A673 (cell line): Measurements from ENCODE around the gene LAMTOR3. TPM values are rescaled to one million over a fixed set of nuclear protein-coding genes. Genes with fewer than 3 reads are reported as not detected.

ENCODE experiments used
- BruUV-seq: library from RNA; stranded (reverse); fragments of 400-500 nt; replicated peaks from 2 replicates; lab custom pipeline; 2021; lab: Mats Ljungman, UMichigan
- CTCF ChIA-PET: fragments of 300-600 bp; sonication (Branson Sonifier 250); formaldehyde crosslinking; loops from one replicate; lab custom pipeline; 2022; ENCODE audit warnings: antibody characterized with exemption; lab: Charles Lee
- POLR2A ChIA-PET: fragments of 300-600 bp; sonication (Branson Sonifier 250); formaldehyde crosslinking; loops from one replicate; lab custom pipeline; 2022; ENCODE audit warnings: antibody characterized with exemption; ENCODE audit not compliant: low non-redundant PET; lab: Charles Lee
- DNase-seq: peaks from one replicate; pipeline ENCODE4 v3.0.0-alpha.2; 2015; ENCODE audit warnings: low spot score
- H3K27ac ChIP-seq: fragments of 200-600 bp; sonication (generic); 2 replicates; pipeline ENCODE4 v1.5.1; 2016; ENCODE audit warnings: mixed run types, low read depth, mild to moderate bottlenecking, mixed read lengths, antibody characterized with exemption, low read length; ENCODE audit not compliant: poor library complexity, severe bottlenecking
- H3K27me3 ChIP-seq: fragments of 200-600 bp; sonication (generic); replicated peaks from 2 replicates; pipeline ENCODE4 v1.6.1; 2017; ENCODE audit warnings: mixed run types, low read depth, mild to moderate bottlenecking, mixed read lengths, antibody characterized with exemption, low read length; ENCODE audit not compliant: insufficient read depth, poor library complexity
- H3K36me3 ChIP-seq: fragments of 200-600 bp; sonication (generic); 2 replicates; pipeline ENCODE4 v1.6.1; 2016; ENCODE audit warnings: mixed run types, mild to moderate bottlenecking, mixed read lengths, antibody characterized with exemption, low read length; ENCODE audit not compliant: insufficient read depth, poor library complexity, severe bottlenecking
- H3K4me1 ChIP-seq: fragments of 200-600 bp; sonication (generic); 2 replicates; pipeline ENCODE4 v1.6.1; 2017; ENCODE audit warnings: mixed run types, mild to moderate bottlenecking, mixed read lengths, antibody characterized with exemption, low read length; ENCODE audit not compliant: insufficient read depth, poor library complexity, severe bottlenecking
- H3K4me3 ChIP-seq: fragments of 200-600 bp; sonication (generic); 2 replicates; pipeline ENCODE4 v1.5.1; 2016; ENCODE audit warnings: low read depth, mixed run types, mild to moderate bottlenecking, mixed read lengths, low read length; ENCODE audit not compliant: poor library complexity, severe bottlenecking
- H3K9me3 ChIP-seq: fragments of 200-600 bp; sonication (generic); 2 replicates; pipeline ENCODE4 v1.6.1; 2016; ENCODE audit warnings: mixed run types, low read depth, mild to moderate bottlenecking, mixed read lengths, antibody characterized with exemption, low read length; ENCODE audit not compliant: poor library complexity, severe bottlenecking
- CTCF ChIP-seq: fragments of 300-800, 200-600 bp; sonication (generic); conservative IDR thresholded peaks from 2 replicates; pipeline ENCODE4 v1.5.1; 2017; ENCODE audit warnings: low read depth, mild to moderate bottlenecking, antibody characterized with exemption, low read length, moderate library complexity, mixed read lengths
- EZH2 ChIP-seq: fragments of 200-600 bp; sonication (generic); IDR thresholded peaks from 2 replicates; pipeline ENCODE4 v1.6.1; 2017; ENCODE audit warnings: borderline replicate concordance, low read depth, mild to moderate bottlenecking, mixed read lengths, antibody characterized with exemption, low read length; ENCODE audit not compliant: poor library complexity, severe bottlenecking
- intact Hi-C: fragments of 100-400 bp; cut with micrococcal nuclease; formaldehyde crosslinking; loops from one replicate; pipeline ENCODE4 v1.10.0; 2022; ENCODE audit not compliant: unreplicated experiment
- total RNA-seq: library from RNA; stranded (reverse); gene quantifications from 2 replicates; pipeline ENCODE4 v1.2.3, GENCODE V29; 2021

The LAMTOR3 gene
- total RNA-seq, 1 experiment from 2014 or later, result 31.6 TPM

GRCh38 chr4:99846891-99847290 lies 47.3 kb downstream of the LAMTOR3 start:
- CTCF ChIA-PET, result no interaction called here
- POLR2A ChIA-PET, result no interaction called here
- no peak for TF ChIP-seq EZH2
- TF ChIP-seq CTCF, result no peak
- DNase-seq, result no peak
- Histone ChIP-seq H3K9me3 (no peaks in the 10 kb centered on the region), H3K4me1 (no peaks in the 10 kb centered on the region), H3K36me3 (no peaks in the 10 kb centered on the region), H3K27ac (no peak overlapping the region), H3K4me3 (no peak overlapping the region), H3K27me3 (no peaks in the 10 kb centered on the region)
- intact Hi-C loops, result no loop called here
- BruUV-seq, result no TSS peak

GRCh38 chr4:99845708-99846469 lies 48.3 kb downstream of the LAMTOR3 start:
- BruUV-seq, result no TSS peak
- Histone ChIP-seq H3K4me1 (no peaks in the 10 kb centered on the region), H3K9me3 (no peaks in the 10 kb centered on the region), H3K4me3 (no peak overlapping the region), H3K27ac (no peak overlapping the region), H3K36me3 (no peaks in the 10 kb centered on the region), H3K27me3 (no peaks in the 10 kb centered on the region)
- DNase-seq, result no peak
- ChIA-PET POLR2A (no interaction called here), CTCF (no interaction called here)
- intact Hi-C loops, result no loop called here
- TF ChIP-seq EZH2 (no peak), CTCF (no peak)

GRCh38 chr4:99845179-99845578 lies 49.0 kb downstream of the LAMTOR3 start:
- ChIA-PET POLR2A (no interaction called here), CTCF (no interaction called here)
- Histone ChIP-seq H3K4me3 (no peak overlapping the region), H3K4me1 (no peaks in the 10 kb centered on the region), H3K9me3 (no peaks in the 10 kb centered on the region), H3K27me3 (no peaks in the 10 kb centered on the region), H3K27ac (no peak overlapping the region), H3K36me3 (no peaks in the 10 kb centered on the region)
- DNase-seq, result no peak
- intact Hi-C loops, result no loop called here
- no TSS peak for BruUV-seq
- no peak for TF ChIP-seq EZH2
- TF ChIP-seq CTCF, result no peak
